C4-2B (cell line): Measurements from ENCODE around the gene KIF23.

ENCODE experiments used
- ZFX ChIP-seq: fragments of 450-650 bp; IDR thresholded peaks from 2 replicates; pipeline ENCODE4 v1.6.1; 2017
- TF ChIP-seq, protein P1 (sequence below): fragments of 450-650 bp; conservative IDR thresholded peaks from 2 replicates; pipeline ENCODE4 v1.5.1; 2017; ENCODE audit warnings: mild to moderate bottlenecking

DNA sequence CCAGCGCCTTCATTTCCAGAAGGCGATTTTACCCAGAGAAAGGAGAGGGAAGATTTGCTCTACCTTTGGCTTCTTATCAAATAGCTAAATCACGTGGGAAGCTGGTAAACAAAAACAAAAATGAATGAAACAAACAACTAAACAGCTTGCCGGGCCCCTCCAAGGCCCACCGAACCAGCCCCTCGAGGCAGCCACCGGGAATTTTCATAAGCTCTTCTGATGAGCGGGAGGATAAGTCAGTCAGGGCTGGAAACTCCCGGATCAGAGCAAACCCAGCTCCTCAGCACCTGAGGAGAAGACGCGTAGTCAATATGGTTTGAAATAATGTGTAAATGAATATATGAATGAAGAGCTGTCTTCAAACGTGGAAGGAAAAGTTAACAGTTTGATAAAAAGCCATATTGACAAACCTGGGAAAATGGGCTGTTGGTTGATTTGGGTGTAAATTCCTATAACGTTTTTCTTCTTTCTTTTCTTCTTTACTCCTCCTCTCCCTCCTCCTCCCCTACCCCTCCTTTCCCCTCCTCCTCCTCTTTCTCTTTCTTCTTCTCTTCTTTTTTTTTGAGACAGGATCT, 49.1 kb downstream of the KIF23 start:
- TF ChIP-seq, protein P1, sequence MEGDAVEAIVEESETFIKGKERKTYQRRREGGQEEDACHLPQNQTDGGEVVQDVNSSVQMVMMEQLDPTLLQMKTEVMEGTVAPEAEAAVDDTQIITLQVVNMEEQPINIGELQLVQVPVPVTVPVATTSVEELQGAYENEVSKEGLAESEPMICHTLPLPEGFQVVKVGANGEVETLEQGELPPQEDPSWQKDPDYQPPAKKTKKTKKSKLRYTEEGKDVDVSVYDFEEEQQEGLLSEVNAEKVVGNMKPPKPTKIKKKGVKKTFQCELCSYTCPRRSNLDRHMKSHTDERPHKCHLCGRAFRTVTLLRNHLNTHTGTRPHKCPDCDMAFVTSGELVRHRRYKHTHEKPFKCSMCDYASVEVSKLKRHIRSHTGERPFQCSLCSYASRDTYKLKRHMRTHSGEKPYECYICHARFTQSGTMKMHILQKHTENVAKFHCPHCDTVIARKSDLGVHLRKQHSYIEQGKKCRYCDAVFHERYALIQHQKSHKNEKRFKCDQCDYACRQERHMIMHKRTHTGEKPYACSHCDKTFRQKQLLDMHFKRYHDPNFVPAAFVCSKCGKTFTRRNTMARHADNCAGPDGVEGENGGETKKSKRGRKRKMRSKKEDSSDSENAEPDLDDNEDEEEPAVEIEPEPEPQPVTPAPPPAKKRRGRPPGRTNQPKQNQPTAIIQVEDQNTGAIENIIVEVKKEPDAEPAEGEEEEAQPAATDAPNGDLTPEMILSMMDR, result no peak
- TF ChIP-seq ZFX, result no peak
